GM19239 (cell line): ENCODE data around the gene ITPR1.

Experiments used
- DNase-seq: peaks from one replicate; pipeline ENCODE4 v3.0.0; 2011; ENCODE audit warnings: low spot score; ENCODE audit not compliant: insufficient read length
- FAIRE-seq: peaks from 2 replicates; lab custom pipeline; 2011; peaks lifted over from hg19 to GRCh38; lab: Jason Lieb, UNC

ITPR1 gene

GRCh38 chr3:4793311-4793710 lies 300.2 kb downstream of the ITPR1 start:
- no peak for DNase-seq
- no peak for FAIRE-seq

GRCh38 chr3:4794331-4794730 lies 301.2 kb downstream of the ITPR1 start:
- DNase-seq (no peak), FAIRE-seq (no peak)

GRCh38 chr3:4794798-4795197 lies 301.6 kb downstream of the ITPR1 start:
- no peak for FAIRE-seq
- DNase-seq: no peak

GRCh38 chr3:4795905-4796304 lies 302.8 kb downstream of the ITPR1 start:
- no peak for FAIRE-seq
- no peak for DNase-seq

DNA sequence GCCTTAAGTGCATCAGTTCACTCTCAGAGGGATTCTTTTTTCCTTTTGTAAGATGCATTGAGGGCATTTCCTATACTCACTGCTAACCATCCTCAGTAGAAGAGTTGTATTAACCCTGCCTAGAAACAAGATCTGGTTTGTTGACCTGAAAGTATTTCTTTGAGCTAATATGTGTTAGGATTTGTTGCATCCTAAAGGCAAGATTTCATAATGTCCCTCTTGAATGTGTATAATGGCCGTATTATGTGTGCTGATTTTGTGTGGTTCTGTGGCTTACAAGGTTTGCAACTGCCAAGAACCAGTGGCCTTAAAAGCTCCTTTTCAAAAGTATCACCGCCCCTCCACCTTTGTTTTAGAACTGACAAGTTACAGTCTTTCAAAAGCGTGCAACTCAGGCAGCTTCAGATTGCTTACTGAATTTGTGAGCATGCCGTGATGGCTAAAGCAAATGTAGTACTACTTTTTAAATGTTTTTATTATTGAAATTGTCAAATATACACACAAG lies 304.1 kb downstream of the ITPR1 start:
- DNase-seq (no peak), FAIRE-seq (no peak)

GRCh38 chr3:4799266-4800256 lies 306.4 kb downstream of the ITPR1 start:
- FAIRE-seq (no peak), DNase-seq (no peak)

GRCh38 chr3:4800595-4800994 lies 307.4 kb downstream of the ITPR1 start:
- FAIRE-seq (no peak), DNase-seq (no peak)

GRCh38 chr3:4801892-4802291 lies 308.7 kb downstream of the ITPR1 start:
- no peak for FAIRE-seq
- DNase-seq: no peak

DNA sequence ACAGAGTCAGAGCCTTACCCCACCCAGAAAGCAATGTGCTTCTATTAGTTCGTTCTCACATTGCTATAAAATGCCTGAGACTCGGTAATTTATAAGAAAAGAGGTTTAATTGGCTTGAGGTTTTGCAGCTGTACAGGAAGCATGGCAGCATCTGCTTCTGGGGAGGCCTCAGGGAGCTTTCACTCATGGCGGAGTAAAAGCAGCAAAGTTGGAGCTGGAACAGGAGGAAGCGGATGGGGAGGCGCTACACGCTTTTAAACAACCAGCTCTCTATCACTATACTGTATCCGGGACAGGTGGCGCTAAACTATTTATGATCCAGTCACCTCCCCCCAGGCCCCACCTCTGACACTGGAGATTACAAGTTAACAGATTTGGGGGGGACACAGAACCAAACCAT lies 309.8 kb downstream of the ITPR1 start:
- DNase-seq: no peak
- no peak for FAIRE-seq

DNA sequence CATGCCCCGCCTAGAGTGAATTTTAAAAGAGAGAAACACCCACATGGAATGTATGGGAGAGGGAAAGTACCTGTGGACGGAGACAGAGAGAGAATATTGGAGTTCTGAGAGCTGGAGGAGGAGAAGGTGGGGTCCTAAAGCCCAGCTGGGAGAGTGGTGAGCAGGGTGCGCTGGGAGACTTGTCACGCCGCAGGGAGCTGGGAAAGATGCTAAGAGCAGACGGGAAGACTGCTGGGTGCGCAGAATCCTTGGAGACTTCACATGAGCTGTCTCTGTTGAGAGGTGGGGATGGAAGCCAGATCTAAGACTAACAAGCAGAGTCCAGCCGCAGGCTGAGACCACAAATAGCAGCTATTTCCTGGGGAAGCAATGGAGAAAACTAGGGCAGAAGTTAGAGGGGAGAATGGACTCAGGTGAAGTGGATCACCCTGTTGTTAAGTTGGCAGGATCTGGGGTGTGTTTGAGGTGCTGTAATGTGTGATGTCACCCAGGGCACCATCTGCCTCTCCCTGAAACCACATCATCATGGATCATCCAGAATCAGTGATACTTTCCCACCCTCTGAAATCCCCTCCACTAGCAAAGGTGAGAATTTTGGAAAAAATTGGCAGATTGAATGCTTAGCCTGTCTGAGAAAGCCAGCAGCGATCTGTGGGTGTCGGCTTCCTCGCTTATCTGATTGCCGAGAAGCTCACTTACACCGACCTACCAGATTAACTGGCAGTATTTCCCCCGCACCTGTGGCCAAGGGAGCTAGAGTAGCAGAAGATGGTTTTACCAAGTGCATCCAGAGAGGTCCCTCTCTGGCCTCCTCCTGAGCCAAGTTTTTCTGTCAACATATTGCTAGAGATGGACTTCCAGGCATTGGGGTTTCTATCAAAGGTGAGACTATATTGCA lies 311.3 kb downstream of the ITPR1 start:
- FAIRE-seq (no peak), DNase-seq (no peak)

- peak; percentile 48 for FAIRE-seq
- no peak for DNase-seq
Measured at GRCh38 chr3:4805662-4806061, 312.5 kb downstream of the ITPR1 start.

DNA sequence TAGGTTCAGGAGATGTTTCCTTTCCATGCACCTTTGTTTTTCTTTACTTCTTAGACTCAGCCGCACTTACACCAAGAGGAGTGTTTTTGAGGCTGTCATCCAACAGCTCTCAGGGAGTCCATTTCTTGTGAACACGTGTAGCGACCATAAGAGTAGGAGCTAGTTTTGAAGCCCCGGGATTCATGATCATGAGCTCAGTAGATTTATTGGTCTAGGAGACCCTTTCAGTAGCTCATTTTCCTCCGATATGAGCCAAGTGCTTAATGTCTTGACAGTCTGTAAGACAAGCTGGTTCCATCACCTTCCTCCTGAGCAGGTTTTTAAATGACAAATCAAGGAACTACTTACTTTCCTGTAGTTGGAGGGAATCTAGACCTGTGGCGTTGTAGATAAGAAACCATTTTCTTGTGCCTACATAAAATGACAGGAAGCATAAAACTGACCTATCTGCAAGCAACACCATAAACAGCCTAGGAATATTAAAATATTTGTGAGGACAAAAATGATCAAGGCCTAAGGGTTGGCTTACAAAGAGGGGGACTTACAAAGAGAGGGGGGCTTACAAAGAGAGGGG lies 313.5 kb downstream of the ITPR1 start:
- FAIRE-seq (no peak), DNase-seq (no peak)

- FAIRE-seq (no peak), DNase-seq (no peak)
Measured at GRCh38 chr3:4807381-4808280, 314.5 kb downstream of the ITPR1 start.

- DNase-seq (no peak), FAIRE-seq (no peak)
Measured at GRCh38 chr3:4808637-4809036, 315.5 kb downstream of the ITPR1 start.

- FAIRE-seq (no peak), DNase-seq (no peak)
Measured at GRCh38 chr3:4809922-4810321, 316.8 kb downstream of the ITPR1 start.

DNA sequence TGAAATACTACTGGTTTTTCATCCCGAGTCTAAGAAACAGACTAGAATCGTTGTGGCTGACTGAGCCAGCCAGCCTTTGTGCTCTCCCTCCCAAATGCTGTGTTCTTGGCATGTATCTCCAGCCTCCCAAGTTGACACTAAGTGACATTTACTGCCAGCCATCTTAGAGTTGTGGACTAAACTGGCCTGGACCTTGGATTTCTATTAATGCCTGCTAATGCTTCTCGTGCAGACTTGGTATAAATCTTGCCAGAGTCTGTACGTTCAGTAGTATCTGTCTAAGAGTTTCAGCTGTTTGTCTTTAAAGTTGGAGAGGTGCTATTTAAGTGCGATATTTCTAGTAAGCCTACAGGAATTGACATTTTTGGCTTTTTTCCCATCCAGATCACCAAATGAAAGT lies 319.4 kb downstream of the ITPR1 start:
- DNase-seq (no peak), FAIRE-seq (no peak)

DNA sequence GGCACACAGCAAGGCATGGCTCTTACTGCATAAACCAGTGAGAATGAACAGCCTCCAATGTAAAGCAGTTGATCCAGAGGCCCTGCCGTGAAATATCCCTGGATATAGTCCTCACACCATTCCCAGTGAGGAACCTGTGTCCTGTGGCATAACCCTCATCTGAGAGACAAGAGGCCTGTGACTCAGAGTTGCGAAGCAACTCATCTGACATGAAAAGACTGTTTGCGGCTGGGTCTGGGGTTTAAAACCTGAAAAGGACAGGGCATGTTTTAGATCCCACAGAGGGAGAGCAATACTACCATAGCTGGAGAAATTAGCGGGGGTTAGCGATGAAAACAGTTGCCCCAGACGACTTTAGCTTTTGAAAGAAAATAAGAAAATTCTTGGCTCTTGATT lies 320.8 kb downstream of the ITPR1 start:
- DNase-seq (no peak), FAIRE-seq (no peak)

- FAIRE-seq (no peak), DNase-seq (no peak)
Measured at GRCh38 chr3:4814305-4814903, 321.3 kb downstream of the ITPR1 start.

DNA sequence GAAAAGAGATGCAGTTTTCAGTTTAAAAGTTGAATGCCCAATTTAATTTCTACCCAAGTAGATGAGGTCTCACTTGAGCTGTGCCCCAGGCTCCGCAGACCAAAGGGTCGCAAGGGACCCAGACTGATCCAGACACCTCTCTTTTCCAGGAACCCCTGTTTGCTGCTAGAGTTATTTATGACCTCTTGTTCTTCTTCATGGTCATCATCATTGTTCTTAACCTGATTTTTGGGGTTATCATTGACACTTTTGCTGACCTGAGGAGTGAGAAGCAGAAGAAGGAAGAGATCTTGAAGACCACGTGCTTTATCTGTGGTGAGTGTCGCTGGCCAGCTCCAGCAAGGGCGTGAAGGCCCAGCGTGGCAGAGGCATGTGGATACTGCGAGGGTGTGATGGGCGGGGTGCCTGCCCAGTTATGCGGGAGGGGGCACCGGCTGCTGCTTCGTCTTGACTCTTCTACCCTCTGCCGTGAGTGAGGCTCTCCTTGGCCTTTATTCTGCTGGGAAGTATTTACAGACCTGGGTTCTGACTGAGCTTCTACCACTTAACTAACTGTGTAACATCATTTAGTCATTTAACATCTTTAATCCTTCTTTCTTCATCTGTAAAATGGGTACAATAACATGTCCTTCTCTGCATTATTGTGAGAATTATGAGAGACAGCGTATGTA lies 321.9 kb downstream of the ITPR1 start:
- no peak for FAIRE-seq
- no peak for DNase-seq
